ENCODE results near the gene PRSS33.

Gene PRSS33

DNA sequence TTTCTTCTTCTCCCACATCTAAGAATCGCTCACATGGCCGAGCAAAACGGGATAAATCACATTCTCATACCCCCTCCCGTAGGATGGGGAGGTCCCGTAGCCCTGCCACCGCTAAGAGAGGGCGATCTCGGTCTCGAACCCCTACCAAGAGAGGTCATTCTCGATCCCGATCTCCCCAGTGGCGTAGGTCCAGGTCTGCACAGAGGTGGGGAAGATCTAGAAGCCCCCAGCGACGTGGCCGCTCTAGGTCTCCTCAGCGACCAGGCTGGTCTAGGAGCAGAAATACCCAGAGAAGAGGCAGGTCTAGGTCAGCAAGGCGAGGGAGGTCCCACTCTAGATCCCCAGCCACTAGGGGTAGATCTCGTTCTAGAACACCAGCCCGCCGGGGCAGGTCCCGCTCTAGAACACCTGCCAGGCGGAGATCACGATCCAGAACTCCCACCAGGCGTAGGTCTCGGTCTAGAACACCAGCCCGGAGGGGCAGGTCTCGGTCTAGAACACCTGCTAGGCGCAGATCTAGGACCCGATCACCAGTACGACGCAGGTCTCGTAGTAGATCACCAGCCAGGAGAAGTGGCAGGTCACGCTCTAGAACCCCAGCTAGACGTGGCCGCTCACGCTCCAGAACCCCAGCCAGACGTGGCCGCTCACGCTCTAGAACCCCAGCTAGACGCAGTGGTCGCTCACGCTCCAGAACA, 25.3 kb downstream of the PRSS33 start:
- no peak for DNase-seq

DNA sequence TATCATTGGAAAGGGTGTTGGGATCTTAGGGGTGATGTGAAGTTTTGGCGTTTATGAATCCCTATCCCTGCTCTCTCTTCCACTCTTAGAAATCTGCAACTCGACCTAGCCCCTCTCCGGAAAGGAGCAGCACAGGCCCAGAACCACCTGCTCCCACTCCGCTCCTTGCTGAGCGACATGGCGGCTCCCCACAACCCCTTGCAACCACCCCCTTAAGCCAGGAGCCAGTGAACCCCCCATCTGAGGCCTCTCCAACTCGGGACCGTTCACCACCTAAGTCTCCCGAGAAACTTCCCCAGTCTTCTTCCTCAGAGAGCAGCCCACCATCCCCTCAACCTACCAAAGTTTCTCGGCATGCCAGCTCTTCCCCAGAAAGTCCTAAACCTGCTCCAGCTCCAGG, 25.9 kb downstream of the PRSS33 start:
- no peak for DNase-seq

DNA sequence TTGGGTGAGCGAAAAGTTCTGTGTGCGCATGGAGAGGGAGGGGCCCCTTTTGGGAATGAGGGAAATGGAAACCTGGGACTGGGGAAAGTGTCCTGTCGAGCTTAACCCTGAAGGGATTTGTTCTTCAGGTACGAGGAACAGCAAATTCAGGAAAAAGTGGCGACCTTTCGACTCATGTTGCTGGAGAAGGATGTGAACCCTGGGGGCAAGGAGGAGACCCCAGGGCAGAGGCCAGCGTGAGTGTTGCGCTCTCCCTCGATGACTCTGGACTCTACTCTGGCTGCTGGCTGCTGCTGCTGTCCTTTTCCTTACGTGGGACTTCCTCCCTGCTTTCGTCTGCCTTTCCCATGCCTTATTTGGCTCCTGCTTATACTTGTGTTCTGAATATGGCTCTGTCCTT, 30.0 kb downstream of the PRSS33 start:
- DNase-seq, result no peak

DNA sequence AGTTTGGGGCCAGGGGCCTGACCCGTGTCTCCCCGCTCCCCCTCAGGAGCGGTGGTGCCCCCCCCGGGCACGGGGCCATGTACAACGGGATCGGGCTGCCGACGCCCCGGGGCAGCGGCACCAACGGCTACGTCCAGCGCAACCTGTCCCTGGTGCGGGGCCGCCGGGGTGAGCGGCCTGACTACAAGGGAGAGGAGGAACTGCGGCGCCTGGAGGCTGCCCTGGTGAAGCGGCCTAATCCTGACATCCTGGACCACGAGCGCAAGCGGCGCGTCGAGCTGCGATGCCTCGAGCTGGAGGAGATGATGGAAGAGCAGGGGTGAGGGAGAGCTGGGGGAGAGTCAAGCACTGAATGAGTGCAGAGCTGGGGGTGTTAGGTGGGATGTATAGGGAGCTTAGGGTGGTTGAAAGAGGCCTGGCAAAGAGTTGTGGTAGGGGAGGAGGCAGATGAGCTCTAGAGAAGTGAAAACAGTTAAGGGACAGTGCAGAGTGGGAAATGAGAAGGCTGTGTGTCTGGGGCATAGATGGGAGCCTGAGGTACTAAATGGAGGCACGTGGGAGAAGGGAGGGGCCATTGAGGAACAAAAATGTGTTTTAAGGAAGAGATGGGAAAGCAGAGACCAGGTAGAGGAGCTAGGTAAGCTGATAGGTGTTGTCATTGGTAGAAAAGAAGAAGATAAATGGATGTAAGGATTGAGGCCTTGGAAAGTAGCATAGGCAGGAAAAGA, 30.9 kb downstream of the PRSS33 start:
- no peak for DNase-seq

DNA sequence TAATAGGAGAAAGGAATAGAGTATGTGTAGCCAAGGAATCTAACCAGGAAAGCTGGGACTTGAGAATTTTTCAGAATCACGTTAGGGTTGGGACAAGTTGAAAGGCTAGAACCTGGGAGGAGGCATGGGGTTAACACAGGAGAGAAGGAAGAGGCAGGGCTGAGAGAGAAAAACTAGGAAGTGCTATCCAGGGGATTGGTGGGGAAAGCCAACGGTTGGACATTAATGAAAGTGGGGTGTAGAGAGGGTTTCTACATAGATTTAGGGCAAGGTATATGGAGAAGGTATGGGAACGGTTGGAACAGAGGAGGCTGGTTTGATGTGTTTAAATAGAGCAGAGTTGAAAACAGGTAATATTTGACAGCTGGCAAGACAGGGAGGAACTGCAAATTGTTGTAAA, 32.2 kb downstream of the PRSS33 start:
- DNase-seq, result no peak

DNA sequence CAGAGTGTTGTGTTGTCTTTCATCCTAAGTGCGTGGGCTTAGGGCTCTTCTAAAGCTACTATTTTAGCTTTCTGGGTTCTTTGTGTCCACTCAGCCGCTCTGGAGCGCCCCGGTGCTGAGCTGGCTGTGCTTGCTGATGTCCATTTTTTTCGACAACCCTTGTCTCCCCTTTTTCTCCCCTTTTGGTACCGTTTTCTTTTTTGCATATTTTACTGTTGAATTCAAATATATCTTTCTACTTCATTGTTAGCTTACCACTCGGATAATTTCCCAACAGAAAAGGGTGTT, 33.7 kb downstream of the PRSS33 start:
- DNase-seq, result no peak

DNA sequence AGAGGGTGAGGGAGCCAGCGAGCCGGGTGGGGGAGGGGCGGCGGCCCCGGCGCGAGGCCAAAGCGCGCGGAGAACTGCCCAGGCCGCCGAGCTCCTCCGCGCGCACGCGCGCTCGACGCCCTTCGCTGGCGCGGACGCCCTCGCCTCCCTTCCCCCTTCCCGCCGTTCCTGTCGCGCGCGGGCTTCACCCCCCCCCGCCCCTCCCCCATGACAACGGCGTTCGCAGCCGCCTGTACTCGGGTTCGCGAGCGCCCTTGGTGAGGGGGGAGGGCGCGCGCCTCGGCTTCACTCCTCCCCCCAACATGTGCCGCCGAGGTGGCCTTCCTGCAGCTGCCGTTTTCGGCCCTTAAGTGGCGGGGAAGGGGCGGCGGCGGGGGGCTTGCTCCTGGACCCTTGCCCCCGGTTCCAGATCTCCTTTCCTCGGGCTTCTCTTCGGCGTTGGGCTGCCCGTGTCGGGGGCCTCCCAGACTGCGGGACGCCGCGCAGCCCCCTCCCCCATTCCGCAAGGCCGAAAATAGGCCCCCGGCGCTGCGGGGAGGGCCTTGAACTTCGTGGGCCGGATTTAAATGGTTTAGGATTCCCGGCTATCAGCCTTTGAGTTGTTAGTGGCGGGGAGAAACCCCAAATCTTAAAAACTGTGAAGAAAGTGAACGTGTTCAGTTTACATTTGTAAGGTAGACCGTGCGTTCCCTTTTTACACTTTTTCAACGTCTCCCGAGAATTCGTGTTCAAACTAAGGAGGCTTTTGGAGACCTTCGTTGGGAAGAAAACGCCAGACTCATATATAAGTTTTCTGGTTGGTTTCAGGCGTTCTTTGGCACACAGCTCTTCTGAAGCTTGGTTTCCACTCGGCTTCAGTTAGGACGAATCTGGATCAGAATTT, 34.3 kb downstream of the PRSS33 start:
- peak; percentile 51 for DNase-seq

DNA sequence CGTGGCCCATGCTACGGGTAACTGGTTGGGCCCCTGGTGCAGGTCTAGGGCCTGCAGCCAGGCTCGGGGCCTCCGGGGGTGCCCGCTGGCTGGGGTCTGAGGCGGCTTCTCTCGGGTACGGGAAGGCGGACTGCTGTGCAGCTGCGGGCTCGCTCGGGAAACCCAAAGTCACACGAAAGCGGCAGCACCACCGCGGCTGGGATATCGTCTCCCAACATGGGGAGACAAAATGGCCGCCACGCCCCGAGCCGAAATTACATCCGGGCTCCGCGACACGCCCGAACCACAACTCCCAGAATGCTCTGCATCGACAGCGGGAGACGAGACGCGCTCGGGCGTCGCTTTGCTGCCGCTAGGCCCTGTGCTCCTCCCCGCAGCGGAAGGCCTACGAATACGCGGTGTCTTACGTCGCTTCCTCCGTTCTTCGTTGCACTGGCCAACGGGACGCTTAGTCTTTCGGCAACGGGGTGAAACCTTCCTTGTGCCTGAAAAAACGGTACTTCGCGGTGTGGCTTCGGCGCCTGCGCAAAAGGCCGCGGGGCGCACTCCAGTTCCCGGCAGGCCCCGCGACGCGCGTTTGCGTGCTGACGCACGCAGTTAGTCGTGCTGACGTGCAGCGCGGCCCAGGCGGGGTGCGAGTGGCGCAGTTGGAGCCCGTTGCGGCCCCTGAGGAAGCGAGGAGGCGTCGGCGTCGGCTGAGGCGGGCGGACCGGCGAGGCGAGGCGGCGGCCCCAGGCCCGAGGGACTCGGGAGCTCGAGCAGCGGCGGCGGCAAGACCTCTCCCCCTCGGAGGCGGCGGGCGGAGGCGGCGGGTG, 35.1 kb downstream of the PRSS33 start, which contains the start of gene SRRM2:
TSS of gene SRRM2 (plus strand) at position 604 of the 815 bp plus-strand sequence. CDS start 3,727 bp downstream, outside the sequence.
- DNase-seq, result peak; percentile 92

DNA sequence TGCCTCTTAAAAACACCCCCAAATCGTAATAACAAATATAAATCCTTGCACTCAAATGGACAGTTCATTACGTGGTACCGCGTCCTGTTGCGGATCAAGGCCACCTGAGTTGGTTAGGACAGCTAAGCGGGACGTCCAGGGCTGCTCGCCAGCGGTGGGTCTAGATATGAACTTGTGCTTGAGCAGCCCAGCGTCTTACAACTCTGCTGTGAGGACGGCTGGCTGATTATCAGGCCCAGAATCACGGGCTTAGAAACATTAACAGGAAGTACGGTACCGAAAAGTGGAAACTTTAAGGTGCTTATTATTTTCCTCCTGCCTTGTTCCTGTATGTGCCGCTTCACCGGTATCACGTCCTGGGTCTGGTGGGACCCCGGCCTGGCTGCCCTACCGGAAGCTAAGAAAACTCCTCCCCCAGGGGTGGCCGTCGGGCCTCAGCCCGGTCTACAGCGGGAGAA, 35.8 kb downstream of the PRSS33 start:
- peak; percentile 73 for DNase-seq

DNA sequence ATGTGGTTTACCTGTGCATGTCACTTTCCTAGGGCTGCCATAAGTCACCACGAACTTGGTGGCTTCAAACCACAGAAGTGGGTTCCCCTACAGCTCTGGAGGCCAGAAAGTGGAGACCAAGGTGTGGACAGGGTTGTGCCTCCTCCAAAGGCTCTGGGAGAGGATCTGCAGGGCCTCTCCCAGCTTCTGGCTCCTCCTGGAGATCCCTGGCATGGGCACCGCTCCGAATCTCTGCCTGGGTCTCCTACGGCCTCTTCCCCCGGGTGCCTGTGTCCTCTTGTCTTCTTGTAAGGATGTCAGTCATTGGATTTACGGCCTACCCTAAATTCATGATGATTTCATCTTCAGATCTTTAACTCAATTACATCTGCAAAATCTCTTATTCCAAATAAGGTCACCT, 37.4 kb downstream of the PRSS33 start:
- no peak for DNase-seq

DNA sequence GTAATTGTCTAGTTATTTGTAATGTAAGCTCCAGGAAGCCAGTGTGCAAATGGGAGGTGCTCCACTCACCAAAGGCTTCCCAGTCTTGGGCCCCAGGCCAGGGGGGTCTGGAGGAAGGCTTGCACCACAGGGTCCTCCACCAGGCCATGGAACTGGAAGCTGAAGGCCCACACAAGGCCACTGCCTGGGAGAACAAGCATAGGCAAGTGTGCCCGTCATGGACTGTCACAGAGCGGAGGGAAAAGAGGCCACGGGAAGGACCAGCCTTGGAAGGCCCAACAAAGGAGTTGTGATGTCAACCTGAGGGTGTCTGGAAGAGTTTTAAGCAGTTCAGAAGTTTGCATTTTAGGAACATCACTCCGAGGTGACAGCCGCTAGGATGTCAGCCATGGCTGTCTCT, 37.9 kb downstream of the PRSS33 start:
- DNase-seq, result no peak

DNA sequence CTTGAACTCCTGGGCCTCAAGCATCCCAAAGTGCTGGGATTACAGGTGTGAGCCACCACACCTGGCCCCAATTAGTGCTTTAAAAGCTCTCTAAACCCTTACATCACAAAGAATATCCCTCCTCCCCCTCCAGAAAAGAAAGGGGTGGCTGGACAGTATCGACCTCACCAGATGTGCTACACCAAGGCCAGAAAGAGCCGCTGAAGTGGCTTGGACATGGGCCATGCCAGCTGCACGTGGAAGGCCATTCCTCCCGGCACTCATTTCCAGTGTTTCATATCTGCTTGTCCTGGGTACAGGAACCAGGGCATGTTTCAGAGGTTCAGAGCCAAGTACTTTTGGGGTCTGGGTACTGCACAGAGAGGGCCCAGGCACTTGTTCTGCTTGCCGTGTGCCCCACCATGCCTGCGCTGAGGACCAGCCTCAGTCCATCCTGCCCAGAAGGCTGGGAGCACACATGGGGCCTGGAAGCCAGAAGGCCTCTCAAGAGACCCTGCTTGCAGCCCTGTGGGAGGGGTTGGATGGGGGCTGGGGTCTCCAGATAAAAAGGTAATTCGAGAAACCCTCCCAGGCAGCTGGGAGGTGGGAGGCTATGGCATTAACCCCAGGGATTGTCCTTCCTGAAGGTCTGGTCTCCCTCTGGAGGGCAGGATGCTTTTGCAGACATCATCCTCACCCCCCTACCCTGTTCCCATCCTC, 38.5 kb downstream of the PRSS33 start:
- DNase-seq, result no peak

DNA sequence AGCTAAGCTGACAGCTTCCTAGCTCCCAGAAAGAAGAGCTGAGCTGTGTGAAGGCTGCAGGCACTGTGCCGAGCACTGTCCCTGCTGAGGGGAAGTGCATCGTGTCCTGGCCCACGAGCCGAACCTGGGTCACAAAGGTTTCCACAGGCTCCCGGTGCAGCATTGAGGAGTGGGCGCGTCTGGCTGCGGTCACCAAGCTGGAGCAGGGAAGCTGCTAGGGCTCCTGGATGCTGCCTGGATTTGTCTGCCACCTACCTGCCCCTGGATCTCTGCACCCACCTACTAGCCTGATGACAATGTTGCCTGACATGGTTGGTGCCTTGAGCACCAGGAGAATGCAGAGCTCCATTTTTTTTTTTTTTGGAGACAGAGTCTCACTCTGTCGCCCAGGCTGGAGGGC, 41.4 kb downstream of the PRSS33 start:
- DNase-seq, result no peak

DNA sequence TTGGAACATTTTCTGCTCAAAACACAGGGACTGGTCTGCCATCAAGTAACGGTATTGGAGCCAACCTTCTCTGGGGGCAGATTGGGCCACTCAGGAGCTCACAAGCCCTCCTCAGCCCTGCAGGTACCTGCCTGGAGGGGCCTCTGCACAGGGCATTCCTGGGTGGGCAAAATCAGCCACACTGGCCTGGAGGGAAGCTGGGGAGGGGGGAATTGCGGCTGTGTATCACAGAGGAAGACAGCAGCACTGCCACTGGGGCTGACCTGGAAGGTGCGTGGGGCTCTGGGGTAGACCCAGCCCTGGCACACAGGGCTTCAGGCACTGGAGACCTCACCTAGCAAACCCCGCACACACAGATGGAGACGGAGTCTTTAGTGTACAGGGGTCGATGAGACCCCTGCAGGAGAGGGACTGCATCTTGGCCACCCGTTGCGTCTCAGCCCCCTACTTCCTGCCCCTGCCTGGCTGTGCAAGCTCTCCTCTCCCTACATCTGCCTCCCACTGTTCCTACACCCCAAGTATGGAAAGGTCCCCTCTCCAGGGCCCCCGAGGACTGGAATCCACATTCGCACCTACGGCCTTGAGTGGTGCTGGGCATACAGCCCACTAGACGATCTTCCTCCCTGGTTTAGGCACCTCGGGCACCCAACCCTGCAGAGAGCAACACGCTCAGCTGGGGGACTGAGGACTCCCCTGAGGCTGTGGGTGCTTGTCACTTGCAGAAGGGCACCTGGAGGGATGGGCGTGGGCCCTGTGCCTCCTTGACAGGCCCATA, 42.1 kb downstream of the PRSS33 start:
- DNase-seq, result no peak

DNA sequence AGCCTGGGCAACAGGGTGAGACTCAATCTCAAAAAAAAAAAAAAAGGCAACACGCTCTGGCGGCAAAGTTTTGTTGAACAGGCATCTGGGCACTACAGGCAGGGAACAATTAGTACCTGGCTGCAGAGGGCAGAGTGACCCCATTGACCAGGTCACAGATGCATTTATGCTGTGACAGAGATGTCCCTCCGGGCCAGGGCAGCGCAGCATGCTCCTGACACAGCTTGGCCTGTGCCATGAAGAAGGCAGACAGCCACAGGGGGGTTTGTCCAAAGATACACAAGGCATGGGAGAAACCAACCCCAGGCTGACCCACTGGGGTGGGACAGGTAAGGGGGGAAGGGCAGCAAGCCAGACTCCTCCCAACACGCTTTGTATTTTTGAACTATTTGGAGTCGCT, 42.6 kb downstream of the PRSS33 start:
- no peak for DNase-seq

DNA sequence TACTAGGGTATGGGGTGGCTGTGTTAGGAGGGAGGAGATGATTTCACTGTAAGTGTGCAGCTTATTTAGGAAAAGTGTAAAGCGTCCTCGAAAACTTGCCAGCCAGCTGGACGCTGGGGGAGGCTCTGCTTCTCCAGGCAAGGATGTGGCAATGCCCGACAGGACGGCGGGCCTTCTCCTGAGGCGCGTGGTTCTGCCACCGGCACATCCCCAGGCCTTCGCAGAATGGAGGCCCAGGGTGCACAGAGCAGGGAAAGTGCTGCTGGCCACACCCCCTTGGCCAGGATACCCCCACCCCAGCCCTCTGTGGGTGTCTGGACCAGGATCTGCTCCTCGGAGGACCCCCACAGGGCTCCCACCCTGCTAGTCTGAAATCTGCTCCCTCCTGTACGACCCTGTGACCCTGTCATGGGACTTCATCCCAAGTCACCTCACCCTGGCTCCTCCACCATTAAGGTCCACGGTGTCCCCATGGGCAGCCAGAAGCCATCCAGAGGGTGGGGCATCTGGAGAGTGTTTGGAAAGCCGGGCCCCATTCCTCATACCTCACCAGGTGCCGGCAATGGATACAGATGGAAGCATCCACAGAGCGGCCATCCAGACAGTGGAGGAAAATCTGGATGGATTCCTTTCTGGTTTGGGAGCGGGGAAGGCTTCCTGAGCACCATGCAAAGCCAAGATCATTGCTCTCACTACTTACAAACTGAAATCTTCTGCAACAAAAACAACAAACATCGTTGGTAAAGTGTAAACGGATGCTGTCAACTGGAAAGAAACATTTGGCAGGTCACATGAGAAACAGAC, 44.2 kb downstream of the PRSS33 start:
- DNase-seq, result no peak

DNA sequence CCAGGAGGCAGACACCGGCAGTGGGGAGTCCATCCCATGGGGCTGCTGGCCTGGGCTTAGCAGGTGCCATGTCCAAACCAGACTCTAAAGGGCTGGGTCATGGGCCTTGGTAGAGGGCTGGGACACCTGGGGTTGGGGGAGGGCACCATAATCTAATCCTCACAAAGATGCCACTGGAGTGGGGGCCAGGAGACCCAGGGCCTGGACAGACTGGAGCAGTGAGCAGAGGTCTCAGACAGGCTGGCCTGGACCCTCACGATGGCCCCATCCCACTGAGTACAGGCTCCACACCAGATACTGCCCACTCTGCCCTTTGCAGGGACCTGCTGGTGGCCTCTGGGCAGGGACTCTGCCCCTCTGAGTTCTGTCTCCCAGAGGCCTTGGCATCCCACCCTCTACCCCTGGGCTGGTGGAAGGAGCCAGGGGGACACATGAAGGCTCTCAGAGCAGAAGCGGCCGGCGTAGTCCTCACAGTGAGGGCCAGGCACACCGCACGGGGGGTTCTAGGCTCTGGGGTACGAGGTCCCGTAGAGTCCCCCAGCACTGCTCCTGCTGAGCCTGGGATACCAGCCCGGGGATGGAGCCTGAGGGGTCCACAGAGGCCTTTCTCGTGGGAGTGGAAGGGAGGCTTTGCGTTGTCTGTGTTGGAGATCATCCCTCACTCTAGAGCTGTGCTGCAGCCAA, 44.9 kb downstream of the PRSS33 start:
- no peak for DNase-seq

DNA sequence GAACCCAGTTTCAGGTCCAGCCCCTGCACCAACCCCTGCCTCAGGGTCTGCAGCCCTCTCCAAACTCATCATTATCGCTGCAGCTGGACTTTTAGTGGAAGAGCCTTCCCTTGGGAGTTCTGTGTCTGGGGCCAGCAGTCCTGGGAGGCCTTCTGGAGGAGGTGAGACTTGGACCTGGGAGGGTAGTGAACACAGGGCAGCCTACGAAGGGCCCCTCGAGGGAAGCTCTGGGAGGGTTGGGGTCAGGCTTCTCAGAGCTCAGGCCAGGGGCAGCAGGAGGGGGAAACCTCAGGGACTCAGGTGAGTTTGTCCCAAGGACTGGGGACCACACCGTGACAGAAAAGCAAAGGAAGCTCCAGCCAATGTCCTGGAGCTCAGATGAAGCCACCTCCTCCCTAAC, 46.2 kb downstream of the PRSS33 start:
- no peak for DNase-seq

DNA sequence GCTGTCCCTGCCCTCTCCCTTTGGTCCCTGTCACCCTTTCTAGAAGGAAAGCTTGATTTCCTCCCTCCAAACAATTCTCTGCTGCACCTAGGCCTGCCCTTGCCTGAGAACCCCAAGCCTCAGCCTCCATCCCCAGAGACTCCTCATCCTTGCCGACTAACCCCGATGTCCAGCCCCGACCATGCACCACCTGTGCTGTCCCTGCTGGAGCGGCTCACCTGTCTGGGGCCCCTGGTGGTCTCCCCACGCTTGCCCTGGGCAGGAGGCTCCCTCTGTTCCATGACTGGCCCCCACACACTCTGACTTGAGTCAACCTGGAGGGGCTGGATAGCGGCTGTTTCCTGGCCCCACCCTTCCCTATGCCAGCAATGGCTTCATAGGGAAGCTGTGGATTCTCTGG, 46.9 kb downstream of the PRSS33 start:
- DNase-seq, result no peak

Measured in GF-D8 (cell line).